Stimulated activated CD4-positive, alpha-beta T cell treated with anti-CD3 and anti-CD28 coated beads, Interleukin-15, amount 100 ng/mL, for 24 hours (primary cell): ENCODE measurements around the gene ARFRP1.

Experiments used
- DNase-seq: peaks from one replicate; pipeline ENCODE4 v3.0.0-alpha.2; 2020

Gene ARFRP1

GRCh38 chr20:63701329-63702035 is 6.3 kb downstream of the ARFRP1 start:
- DNase-seq = no peak

GRCh38 chr20:63701051-63701328 is 6.8 kb downstream of the ARFRP1 start:
- no peak for DNase-seq

- no peak for DNase-seq
Observed at GRCh38 chr20:63700199-63701050, 7.4 kb downstream of the ARFRP1 start.

GRCh38 chr20:63699466-63700198 is 8.1 kb downstream of the ARFRP1 start:
- DNase-seq = no peak

GRCh38 chr20:63698739-63699465 is 8.9 kb downstream of the ARFRP1 start:
- peak; percentile 75 for DNase-seq

GRCh38 chr20:63697868-63698545 is 9.8 kb downstream of the ARFRP1 start:
- DNase-seq = no peak

GRCh38 chr20:63697357-63697867 is 10.4 kb downstream of the ARFRP1 start:
- DNase-seq = no peak

- peak; percentile 53 for DNase-seq
Observed at GRCh38 chr20:63696628-63697356, 11.0 kb downstream of the ARFRP1 start, which contains the start of gene TNFRSF6B. Gene TNFRSF6B (plus strand): TSS chr20:63696652. CDS start chr20:63696768, 116 bp downstream.

- peak; percentile 45 for DNase-seq
Observed at GRCh38 chr20:63696306-63696627, 11.5 kb downstream of the ARFRP1 start.

- DNase-seq = no peak
Observed at GRCh38 chr20:63695424-63696305, 12.1 kb downstream of the ARFRP1 start.

GRCh38 chr20:63694584-63695423 is 13.0 kb downstream of the ARFRP1 start:
- no peak for DNase-seq

- no peak for DNase-seq
Observed at GRCh38 chr20:63693733-63694583, 13.8 kb downstream of the ARFRP1 start.

GRCh38 chr20:63693083-63693732 is 14.6 kb downstream of the ARFRP1 start:
- no peak for DNase-seq

- no peak for DNase-seq
Observed at GRCh38 chr20:63692436-63693082, 15.2 kb downstream of the ARFRP1 start.

- DNase-seq = no peak
Observed at GRCh38 chr20:63691711-63692435, 15.9 kb downstream of the ARFRP1 start.

- no peak for DNase-seq
Observed at GRCh38 chr20:63690898-63691710, 16.7 kb downstream of the ARFRP1 start.
